OCI-LY7 (cell line): ENCODE measurements around the gene NCK2. TPM values are rescaled to one million over a fixed set of nuclear protein-coding genes. Genes with fewer than 3 reads are reported as not detected.

Experiments
- BruUV-seq: library from RNA; stranded (reverse); fragments of 400-500 nt; replicated peaks from 2 replicates; lab custom pipeline; 2021; lab: Mats Ljungman, UMichigan
- CTCF ChIA-PET: fragments of 300-600 bp; sonication (Branson Sonifier 250); formaldehyde crosslinking; loops from one replicate; lab custom pipeline; 2022; ENCODE audit warnings: antibody characterized with exemption; ENCODE audit not compliant: unreplicated experiment; lab: Charles Lee
- POLR2A ChIA-PET: fragments of 300-600 bp; sonication (Branson Sonifier 250); formaldehyde crosslinking; loops from one replicate; lab custom pipeline; 2022; ENCODE audit warnings: antibody characterized with exemption; lab: Charles Lee
- DNase-seq: peaks from one replicate; pipeline ENCODE4 v3.0.0-alpha.2; 2015; ENCODE audit warnings: low spot score
- H2AFZ ChIP-seq: fragments of 200-600 bp; sonication (generic), shearing (Covaris generic); 2 replicates; pipeline ENCODE4 v1.6.1; 2014; ENCODE audit warnings: mild to moderate bottlenecking, antibody characterized with exemption, low read length, moderate library complexity
- H3K27ac ChIP-seq: fragments of 200-600 bp; sonication (generic); 2 replicates; pipeline ENCODE4 v1.5.1; 2014; ENCODE audit warnings: mixed run types, low read depth, mild to moderate bottlenecking, moderate library complexity, low read length, inconsistent platforms; ENCODE audit not compliant: poor library complexity, severe bottlenecking
- H3K36me3 ChIP-seq: fragments of 200-600 bp; sonication (generic); 2 replicates; pipeline ENCODE4 v1.6.1; 2014; ENCODE audit warnings: mild to moderate bottlenecking, antibody characterized with exemption, low read length, moderate library complexity, mixed read lengths; ENCODE audit not compliant: insufficient read depth
- H3K4me1 ChIP-seq: fragments of 200-600 bp; sonication (generic); 2 replicates; pipeline ENCODE4 v1.5.1; 2014; ENCODE audit warnings: mild to moderate bottlenecking, low read length; ENCODE audit not compliant: insufficient read depth, poor library complexity, severe bottlenecking
- H3K4me2 ChIP-seq: fragments of 200-600 bp; sonication (generic); 2 replicates; pipeline ENCODE4 v1.6.1; 2014; ENCODE audit warnings: mild to moderate bottlenecking, low read length
- H3K4me3 ChIP-seq: fragments of 200-600 bp; sonication (generic); 2 replicates; pipeline ENCODE4 v1.5.1; 2014; ENCODE audit warnings: mild to moderate bottlenecking, low read depth, low read length; ENCODE audit not compliant: poor library complexity, severe bottlenecking
- H3K79me2 ChIP-seq: fragments of 200-600 bp; sonication (generic); 2 replicates; pipeline ENCODE4 v1.6.1; 2016; ENCODE audit warnings: low read depth, mild to moderate bottlenecking, low read length, moderate library complexity, mixed read lengths; ENCODE audit not compliant: insufficient read depth
- H3K9me2 ChIP-seq: fragments of 200-600 bp; sonication (generic); 2 replicates; pipeline ENCODE4 v1.6.1; 2016; ENCODE audit warnings: mild to moderate bottlenecking, low read length, mixed read lengths; ENCODE audit not compliant: insufficient read depth
- H3K9me3 ChIP-seq: fragments of 200-600 bp; sonication (generic); 2 replicates; pipeline ENCODE4 v1.6.1; 2014; ENCODE audit warnings: mild to moderate bottlenecking, mixed run types, low read length, mixed read lengths
- H4K20me1 ChIP-seq: fragments of 200-600 bp; sonication (generic); 2 replicates; pipeline ENCODE4 v1.6.1; 2014; ENCODE audit warnings: mild to moderate bottlenecking, antibody characterized with exemption, low read length, moderate library complexity, mixed read lengths; ENCODE audit not compliant: insufficient read depth
- EZH2phosphoT487 ChIP-seq: fragments of 200-600 bp; sonication (generic); IDR thresholded peaks from 2 replicates; pipeline ENCODE4 v1.6.1; 2018; ENCODE audit warnings: low read depth, borderline replicate concordance, mild to moderate bottlenecking, mixed run types, antibody characterized with exemption, low read length, moderate library complexity, mixed read lengths
- intact Hi-C: fragments of 100-400 bp; cut with micrococcal nuclease; formaldehyde crosslinking; loops from one replicate; pipeline ENCODE4 v1.10.0; 2022; ENCODE audit not compliant: unreplicated experiment
- total RNA-seq, 2 experiments: library from RNA; depleted of rRNA in 1 of 2; stranded (reverse); fragments of >200 nt in 1 of 2; shearing (Covaris generic) in 1 of 2; gene quantifications; 2 replicates each; pipeline ENCODE4 v1.2.3, GENCODE V29; 2014 to 2022
- TF ChIP-seq, protein P1 (sequence below): fragments of 200-600 bp; sonication (generic); conservative IDR thresholded peaks from 2 replicates; pipeline ENCODE4 v1.5.1; 2014; ENCODE audit warnings: mild to moderate bottlenecking, antibody characterized with exemption, low read length, moderate library complexity, mixed read lengths

The NCK2 gene
- total RNA-seq, 2 experiments from 2014 or later: 23.4 to 34.2 TPM

DNA sequence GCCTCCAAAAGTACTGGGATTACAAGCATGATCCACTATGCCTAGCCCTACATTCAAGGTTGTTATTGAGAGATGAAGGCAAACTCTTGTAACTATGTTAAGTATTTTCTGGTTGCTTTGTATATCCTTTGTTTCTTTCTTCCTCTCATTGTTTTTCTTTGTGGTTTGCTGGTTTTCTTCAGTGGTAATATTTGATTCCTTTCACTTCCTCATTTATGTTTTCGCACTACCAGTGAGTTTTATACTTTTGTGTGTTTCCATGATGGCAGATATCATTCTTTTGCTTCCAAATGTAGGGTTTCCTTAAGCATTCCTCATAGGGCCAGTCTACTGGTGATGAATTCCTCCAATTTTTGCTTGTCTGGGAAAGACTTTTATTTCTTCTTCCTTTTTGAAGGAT, 90.2 kb downstream of the NCK2 start:
- intact Hi-C loops: loop anchor here (2.0 to 5.0 kb wide), 2 partner anchors 38 to 108 kb away; no protein-coding TSS in a partner anchor
- POLR2A ChIA-PET: no interaction called here

DNA sequence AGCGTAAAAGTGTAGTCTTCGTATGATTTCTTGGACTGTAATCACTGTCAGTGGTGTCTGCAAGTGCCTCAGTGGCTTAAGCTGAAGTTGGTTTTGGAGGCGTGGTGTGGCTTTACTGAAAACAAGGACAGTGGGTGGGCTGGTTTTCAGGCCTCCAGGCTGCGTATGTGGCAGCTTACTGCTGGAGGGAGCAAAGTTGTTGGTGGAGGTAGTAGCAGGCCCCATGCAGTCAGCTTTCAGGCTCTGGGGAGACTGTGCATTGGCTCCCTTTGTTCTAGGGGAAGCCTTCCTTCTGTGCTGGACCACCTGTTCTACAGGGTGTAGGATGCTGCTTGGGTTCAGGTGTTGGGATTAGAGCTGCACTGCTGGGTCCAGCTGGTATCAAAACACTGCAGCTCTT, 91.6 kb downstream of the NCK2 start:
- H3K9me2 ChIP-seq: no peaks in the 10 kb centered on the region
- H3K36me3 ChIP-seq: peaks cover 51% of the 10 kb centered on the region
- no peak overlapping the region for H3K4me2 ChIP-seq
- CTCF ChIA-PET: interaction anchor here (1.2 kb wide), 1 partner anchor 11 kb away, joined by 5 read pairs; no protein-coding TSS in a partner anchor
- TF ChIP-seq, protein P1, sequence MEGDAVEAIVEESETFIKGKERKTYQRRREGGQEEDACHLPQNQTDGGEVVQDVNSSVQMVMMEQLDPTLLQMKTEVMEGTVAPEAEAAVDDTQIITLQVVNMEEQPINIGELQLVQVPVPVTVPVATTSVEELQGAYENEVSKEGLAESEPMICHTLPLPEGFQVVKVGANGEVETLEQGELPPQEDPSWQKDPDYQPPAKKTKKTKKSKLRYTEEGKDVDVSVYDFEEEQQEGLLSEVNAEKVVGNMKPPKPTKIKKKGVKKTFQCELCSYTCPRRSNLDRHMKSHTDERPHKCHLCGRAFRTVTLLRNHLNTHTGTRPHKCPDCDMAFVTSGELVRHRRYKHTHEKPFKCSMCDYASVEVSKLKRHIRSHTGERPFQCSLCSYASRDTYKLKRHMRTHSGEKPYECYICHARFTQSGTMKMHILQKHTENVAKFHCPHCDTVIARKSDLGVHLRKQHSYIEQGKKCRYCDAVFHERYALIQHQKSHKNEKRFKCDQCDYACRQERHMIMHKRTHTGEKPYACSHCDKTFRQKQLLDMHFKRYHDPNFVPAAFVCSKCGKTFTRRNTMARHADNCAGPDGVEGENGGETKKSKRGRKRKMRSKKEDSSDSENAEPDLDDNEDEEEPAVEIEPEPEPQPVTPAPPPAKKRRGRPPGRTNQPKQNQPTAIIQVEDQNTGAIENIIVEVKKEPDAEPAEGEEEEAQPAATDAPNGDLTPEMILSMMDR: no peak
- no peak for TF ChIP-seq EZH2phosphoT487
- peaks cover 30% of the 10 kb centered on the region for H3K4me1 ChIP-seq
- no peak overlapping the region for H3K27ac ChIP-seq
- H3K9me3 ChIP-seq: peaks cover 61% of the 10 kb centered on the region
- peak; percentile 38 for DNase-seq
- peaks cover 38% of the 10 kb centered on the region for H3K79me2 ChIP-seq
- intact Hi-C loops: loop anchor here (5.0 kb wide), 1 partner anchor 109 kb away; no protein-coding TSS in a partner anchor
- H2AFZ ChIP-seq: no peak overlapping the region
- POLR2A ChIA-PET: interaction anchor here (0.6 to 1.4 kb wide), 2 partner anchors 20 to 38 kb away, joined by 3 to 6 read pairs; no protein-coding TSS in a partner anchor
- H3K4me3 ChIP-seq: no peak overlapping the region
- no TSS peak for BruUV-seq
- H4K20me1 ChIP-seq: no peaks in the 10 kb centered on the region

More for the DNA sequence above, 90.2 kb downstream of the NCK2 start:
- Histone ChIP-seq H3K27ac (peak overlapping the region; percentile 94), H3K9me2 (no peaks in the 10 kb centered on the region), H3K4me1 (peaks cover 28% of the 10 kb centered on the region), H2AFZ (no peak overlapping the region), H3K4me2 (peak overlapping the region; percentile 59), H3K4me3 (peak overlapping the region; percentile 44), H3K36me3 (peaks cover 51% of the 10 kb centered on the region), H4K20me1 (no peaks in the 10 kb centered on the region), H3K79me2 (peaks cover 38% of the 10 kb centered on the region), H3K9me3 (peaks cover 61% of the 10 kb centered on the region)
- peak; percentile 82 for DNase-seq
- TF ChIP-seq, protein P1: no peak
- TF ChIP-seq EZH2phosphoT487: no peak
- CTCF ChIA-PET: no interaction called here
- no TSS peak for BruUV-seq
